Muscle of back (tissue), 11 donors: ENCODE measurements around the gene ABCF2. TPM values are rescaled to one million over a fixed set of nuclear protein-coding genes. Genes with fewer than 3 reads are reported as not detected.

Experiments used
- DNase-seq, 3 donors: peaks; one replicate each; pipeline versions ENCODE4 v3.0.0 to v3.0.0-alpha.2; 2013
- polyA plus RNA-seq, 10 donors: library from polyadenylated mRNA; unstranded; fragments of 120-200 nt; gene quantifications; one replicate each; pipeline ENCODE4 v1.2.1, GENCODE V29; 2013; ENCODE audit not compliant: insufficient read length in 10 of 10

Gene ABCF2
- polyA plus RNA-seq, 10 donors: 13.2 to 23.8 (median 18.1) TPM

DNA sequence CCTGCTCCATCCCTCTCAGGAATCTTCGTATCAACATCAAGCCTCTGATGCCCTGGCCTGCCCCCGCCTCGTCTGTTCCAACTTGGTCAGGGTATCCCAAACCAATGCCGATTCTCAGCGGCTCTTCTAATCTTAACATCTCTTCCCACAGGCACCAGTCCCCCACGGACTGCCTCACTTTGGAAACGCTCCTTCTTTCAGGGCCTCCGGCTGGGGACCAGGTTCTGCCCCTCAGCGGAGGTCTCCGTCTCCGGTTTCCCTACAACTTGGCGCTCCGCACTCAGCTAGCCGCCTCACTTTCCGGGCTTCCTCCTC lies 488 bp downstream of the ABCF2 start:
- DNase-seq: no peak

- DNase-seq: no peak
Observed at GRCh38 chr7:151225948-151226510, 976 bp downstream of the ABCF2 start.

DNA sequence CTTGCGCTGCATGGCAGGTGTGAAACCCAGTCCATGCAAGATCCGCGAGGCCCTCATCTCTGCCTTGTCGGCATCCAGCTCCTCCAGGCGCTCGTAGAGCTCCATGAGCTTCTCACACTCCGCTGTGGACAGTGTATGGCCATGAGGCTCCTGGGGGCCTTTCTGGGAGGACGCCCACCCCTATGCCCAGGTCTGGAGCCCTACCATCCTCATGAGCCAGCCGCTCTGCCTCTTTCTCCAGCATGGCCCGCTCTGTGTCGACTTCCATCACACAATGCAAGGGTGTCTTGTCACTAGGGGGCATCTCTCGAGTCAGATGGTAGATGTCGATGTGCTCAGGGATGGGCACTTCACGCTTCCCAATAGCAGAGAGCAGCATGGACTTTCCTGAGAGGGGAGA lies 3.3 kb downstream of the ABCF2 start:
- DNase-seq: no peak

DNA sequence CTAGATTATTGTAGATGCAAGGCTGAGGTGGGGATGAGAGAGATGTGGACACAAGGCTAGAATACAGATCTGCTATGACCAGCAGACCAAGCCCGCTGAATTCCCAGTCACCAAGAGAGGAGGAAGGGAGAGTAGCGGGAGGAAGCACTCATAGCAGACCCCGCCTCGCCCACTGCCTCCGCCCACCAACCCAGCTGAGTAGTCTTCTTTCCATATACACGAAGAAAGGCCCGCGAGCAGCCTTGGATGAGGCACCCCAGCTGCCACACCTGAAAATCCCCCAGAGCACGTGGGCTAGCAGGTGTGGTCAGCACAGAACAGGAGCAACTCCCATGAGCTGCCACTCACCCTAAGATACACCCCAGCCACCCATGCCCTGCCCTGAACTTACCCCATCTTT lies 8.8 kb downstream of the ABCF2 start:
- DNase-seq: no peak

GRCh38 chr7:151215396-151215795 lies 11.6 kb downstream of the ABCF2 start:
- DNase-seq: no peak

- no peak for DNase-seq
Observed at GRCh38 chr7:151213826-151214225, 13.2 kb downstream of the ABCF2 start.

DNA sequence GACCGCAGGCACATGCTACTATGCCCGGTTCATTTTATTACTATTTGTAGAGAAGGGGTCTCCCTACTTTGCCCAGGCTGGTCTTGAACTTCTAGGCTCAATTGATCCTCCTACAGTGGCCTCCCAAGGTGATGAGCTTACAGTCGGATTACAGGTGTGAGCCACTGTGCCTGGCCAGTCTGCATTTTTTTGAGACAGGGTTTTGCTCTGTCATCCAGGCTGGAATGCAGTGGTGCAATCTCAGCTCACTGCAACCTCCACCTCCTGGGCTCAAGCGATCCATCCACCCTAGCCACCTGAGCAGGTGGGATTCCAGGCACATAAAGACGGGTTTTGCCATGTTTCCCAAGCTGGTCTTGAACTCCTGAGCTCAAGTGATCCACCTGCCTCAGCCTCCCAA lies 14.4 kb downstream of the ABCF2 start:
- no peak for DNase-seq

DNA sequence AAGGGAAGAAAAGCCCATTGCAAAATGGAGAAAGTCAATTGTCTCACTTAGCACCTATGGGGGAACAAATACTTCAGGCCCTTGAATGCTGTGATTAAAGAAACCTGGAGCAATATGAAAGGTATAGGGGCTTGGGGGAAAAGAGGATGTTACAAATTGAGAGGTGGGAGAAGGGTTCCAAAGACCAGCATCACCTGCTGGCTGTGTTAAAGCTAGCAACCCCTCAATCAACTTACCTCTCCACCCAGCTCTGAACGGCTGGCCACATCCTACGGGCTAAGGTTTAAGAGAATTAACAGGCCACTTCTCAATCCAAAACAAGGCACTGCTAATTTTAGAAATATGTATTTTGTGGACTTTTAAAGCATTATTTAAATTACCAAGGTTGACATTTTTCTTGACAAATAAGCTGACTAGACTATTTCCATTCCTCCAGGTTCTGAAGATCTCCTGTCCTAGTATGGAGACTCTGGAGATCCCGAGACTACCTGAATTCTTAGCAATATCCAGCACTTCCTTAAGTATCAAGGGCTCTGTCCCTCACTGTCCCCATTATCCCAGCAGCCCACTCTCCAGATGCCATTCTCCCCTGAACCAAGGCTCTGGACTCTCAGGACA lies 15.7 kb downstream of the ABCF2 start:
- no peak for DNase-seq

DNA sequence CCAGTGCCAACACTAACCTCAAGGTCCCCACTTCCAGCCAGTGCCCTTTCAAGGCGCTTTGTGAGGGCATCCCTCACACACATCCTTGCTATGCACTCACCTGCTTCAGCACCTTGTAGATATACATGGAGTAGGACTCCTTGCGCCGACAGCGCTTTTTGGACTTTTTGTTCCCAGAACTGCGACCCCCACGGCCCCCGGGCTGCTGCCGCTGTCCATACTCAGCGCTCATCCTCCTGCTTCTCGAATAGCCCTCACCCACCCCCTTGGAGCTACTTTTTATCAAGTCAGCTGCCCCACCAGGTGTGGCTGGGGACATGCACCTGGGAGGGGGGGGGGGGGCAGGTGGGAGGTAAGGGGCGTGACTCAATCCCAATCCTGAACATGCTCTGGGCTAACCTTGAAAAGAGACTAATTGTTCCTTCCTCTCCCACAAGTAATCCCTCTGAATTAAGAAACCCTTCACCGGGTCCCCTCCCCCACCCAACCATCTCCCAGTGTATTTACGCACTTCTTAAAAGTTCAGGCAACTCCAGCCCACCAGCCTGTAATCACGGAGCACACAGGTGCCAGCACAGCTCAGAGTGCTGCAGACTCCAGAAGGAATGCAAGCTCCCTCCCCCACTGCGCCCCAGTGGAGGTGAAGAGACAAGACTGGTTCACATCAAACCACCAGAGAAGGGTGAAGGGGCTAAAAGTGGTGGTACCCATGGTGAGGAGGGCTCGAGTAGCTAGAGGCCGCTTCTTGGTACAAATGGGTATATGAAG lies 16.7 kb downstream of the ABCF2 start, which contains the start of gene H2BK1:
Gene H2BK1, minus strand, starts transcription at position 402 of the 768 bp plus-strand sequence. Its CDS starts 170 bp downstream, at position 232.
- no peak for DNase-seq

DNA sequence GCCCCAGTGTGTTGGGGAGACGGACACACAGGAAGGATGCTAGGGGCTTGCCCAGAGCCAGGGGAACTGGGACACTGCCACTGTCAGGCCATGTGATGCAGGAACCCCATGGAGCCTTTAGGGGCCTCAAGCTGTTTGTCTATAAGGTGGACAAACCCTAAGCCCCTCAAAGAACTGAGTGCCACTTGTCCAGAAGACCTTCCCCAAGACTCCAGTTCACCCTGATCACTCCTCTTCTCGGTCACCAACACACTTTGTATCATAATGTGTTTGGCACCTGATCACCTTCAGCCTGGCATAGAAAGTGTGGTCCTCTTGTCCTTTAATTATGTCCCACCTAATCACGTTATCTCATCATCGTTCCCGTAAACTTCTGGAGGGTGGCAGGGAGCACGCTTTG lies 17.4 kb downstream of the ABCF2 start:
- DNase-seq: no peak

GRCh38 chr7:151208253-151208862 lies 18.6 kb downstream of the ABCF2 start:
- DNase-seq: no peak

DNA sequence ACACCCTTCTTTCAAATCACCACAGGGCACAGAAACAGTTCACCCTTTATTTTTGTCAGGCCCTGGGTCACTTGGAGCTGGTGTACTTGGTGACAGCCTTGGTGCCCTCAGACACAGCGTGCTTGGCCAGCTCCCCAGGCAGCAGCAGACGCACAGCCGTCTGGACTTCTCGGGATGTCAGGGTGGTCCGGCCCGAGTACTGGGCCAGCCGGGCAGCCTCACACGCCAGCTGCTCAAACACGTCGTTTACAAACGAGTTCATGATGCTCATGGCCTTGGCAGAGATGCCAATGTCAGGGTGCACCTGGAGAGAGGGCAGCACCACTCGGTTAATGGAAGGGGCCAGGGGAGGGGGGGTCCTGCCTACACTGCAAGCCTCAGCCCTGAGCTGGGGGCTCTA lies 19.2 kb downstream of the ABCF2 start:
- no peak for DNase-seq

DNA sequence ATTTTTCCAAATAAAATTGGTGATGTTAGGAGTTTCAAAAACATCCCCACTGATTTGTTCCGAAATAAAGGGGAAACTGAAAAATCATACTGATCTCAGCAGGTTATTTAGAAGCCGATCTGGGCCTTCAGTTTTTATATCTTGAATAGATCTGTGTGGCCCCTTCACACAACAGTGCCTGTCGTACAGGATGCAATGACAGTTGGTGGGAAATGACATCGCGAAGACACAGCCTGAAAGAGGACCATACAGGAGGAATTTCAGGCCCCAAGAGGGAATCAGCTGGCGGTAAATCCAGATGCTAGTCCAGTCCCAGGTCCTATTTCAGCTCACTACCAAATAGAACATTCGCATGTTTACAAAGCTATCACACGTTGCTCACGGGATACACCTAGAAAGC lies 19.7 kb downstream of the ABCF2 start:
- no peak for DNase-seq

- DNase-seq: no peak
Observed at GRCh38 chr7:151206914-151207313, 20.1 kb downstream of the ABCF2 start.

GRCh38 chr7:151205730-151206129 lies 21.3 kb downstream of the ABCF2 start:
- no peak for DNase-seq

GRCh38 chr7:151204383-151205032 lies 22.5 kb downstream of the ABCF2 start:
- no peak for DNase-seq

DNA sequence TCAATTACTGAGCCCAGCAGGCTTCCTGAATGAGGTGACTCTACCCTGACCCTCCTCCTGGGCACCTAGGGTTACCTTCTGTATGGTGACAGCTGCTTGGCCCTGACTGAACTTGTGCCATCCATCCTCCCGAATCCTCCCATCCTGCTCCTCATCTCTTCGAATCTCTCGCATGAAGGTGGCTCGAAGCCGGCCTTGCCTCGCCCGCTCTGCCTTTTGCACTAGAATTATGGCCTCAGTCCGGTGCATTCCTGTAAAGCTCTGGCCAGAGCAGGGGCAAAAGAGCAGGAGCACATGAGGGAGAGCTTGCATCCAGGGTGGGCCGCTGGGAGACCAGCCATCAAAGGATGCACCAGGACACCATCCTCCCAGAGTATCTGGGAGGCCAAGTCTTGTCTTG lies 24.2 kb downstream of the ABCF2 start:
- no peak for DNase-seq

DNA sequence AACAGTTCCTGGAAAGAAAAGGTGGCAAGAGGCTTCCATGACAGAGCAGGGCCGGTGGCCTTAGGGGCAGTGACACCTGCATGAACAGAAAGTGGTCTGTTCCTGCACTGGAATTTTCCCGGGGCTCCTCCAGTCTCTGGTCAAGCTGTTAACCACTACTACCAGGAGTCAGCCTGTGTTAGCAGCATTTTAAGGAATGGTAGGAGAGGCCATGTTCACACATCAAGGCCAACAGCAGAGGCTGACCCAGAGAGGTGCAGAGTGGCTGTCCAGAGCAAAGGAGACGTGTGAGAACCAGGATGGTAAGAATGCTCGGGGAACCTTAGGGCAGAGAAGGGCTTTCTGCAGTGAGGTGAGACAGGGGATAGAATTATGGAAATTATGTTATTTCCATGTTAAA lies 25.3 kb downstream of the ABCF2 start:
- no peak for DNase-seq

- no peak for DNase-seq
Observed at GRCh38 chr7:151201344-151201743, 25.7 kb downstream of the ABCF2 start.

DNA sequence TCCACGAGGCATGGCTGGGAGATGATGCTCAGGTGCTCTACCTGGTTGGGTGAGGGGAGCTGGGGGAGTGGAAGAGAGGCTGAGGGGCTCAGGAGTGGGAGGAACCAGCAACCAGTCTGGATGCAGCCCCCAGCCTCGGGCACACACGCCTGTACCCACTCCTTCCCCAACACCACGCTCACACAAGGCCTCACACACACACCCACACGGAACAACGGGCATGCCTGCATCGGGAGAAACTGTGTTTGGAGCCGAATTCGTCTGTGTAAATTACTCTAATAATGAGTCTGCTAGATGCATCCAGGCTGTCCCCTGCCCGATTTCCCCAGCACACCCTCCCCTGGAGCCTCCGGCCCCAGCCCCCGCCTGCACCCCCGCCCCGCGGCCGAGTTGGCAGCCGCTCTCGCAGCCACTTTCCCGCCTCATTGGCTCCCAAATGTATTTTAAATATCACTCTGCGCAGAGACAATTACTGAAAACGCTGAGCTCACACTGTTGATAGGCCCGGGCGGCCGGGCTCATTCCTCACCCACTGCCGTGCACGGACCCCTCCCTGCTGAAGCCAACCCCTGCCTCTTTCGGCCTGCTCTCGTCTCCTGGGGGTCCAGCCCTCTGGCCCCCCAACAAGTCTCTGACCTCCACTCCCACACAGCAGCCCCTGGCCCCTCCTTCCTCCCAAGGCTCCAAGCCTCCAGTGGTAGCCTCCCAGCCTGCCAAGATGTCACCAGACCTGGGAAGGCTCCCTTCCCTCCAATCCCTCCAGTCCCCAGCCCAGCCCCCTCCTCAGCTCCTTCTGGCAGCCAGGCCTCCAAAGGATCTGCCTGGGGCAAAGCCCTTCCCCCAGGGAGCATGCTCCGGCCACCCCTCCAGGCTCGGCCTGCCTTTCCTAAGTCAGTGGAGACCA lies 27.8 kb downstream of the ABCF2 start:
- peak in 2 of 3 donors; percentile 27 to 64 for DNase-seq

GRCh38 chr7:151197932-151198331 lies 29.1 kb downstream of the ABCF2 start:
- no peak for DNase-seq
